GM12873 (cell line): ENCODE measurements around the gene LAGE3.

ENCODE experiments used
- TF ChIP-seq, protein P1 (sequence below): IDR thresholded peaks from 2 replicates; pipeline ENCODE4 v1.5.1; 2012; ENCODE audit warnings: low read depth, mild to moderate bottlenecking, moderate library complexity, low read length, control low read depth; ENCODE audit not compliant: insufficient read depth; ENCODE audit errors: missing control alignments

Gene LAGE3

DNA sequence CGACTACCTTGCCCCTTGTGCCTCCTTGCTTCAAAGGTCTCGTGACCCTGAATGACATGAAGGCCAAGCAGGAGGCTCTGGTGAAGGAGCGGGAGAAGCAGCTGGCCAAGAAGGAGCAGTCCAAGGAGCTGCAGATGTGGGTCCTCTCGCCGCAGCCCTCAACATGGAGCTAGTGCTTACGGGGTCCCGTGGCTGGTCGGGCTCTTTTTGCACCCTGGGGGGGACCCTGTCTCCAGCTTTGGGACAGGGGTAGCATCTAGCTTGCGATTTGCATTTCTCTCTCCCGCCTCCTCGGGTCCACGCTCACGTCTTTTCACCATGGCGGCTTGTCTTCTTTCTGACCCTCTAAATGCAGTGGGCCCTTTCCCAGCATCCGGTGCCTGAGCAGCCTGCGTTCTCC is 33.3 kb downstream of the LAGE3 start:
- TF ChIP-seq, protein P1, sequence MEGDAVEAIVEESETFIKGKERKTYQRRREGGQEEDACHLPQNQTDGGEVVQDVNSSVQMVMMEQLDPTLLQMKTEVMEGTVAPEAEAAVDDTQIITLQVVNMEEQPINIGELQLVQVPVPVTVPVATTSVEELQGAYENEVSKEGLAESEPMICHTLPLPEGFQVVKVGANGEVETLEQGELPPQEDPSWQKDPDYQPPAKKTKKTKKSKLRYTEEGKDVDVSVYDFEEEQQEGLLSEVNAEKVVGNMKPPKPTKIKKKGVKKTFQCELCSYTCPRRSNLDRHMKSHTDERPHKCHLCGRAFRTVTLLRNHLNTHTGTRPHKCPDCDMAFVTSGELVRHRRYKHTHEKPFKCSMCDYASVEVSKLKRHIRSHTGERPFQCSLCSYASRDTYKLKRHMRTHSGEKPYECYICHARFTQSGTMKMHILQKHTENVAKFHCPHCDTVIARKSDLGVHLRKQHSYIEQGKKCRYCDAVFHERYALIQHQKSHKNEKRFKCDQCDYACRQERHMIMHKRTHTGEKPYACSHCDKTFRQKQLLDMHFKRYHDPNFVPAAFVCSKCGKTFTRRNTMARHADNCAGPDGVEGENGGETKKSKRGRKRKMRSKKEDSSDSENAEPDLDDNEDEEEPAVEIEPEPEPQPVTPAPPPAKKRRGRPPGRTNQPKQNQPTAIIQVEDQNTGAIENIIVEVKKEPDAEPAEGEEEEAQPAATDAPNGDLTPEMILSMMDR, result no peak

DNA sequence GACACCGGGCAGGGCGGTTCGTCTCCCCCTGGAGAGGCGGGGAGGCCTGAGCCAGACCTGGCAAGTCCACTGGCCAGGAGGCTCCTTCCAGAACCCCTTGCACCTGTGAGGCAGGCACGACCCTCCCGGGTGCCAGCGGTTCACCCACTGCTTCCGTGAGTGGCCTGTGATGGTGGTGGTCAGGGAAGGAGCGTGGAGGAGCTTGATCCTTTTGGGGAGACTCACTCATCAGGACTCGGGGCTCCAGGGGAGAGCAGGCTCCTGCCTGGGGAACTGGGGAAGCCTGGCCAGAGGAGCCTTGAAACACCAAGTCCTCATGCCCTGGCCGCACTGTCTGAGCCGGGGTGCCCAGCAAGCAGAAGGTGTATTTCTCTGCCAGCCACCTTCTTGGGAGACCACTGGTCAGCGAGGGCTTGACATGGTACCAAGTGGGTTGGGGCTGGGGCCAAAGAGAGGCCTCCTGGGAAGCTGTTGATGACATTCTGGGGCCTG is 34.3 kb downstream of the LAGE3 start:
- TF ChIP-seq, protein P1, result no peak

DNA sequence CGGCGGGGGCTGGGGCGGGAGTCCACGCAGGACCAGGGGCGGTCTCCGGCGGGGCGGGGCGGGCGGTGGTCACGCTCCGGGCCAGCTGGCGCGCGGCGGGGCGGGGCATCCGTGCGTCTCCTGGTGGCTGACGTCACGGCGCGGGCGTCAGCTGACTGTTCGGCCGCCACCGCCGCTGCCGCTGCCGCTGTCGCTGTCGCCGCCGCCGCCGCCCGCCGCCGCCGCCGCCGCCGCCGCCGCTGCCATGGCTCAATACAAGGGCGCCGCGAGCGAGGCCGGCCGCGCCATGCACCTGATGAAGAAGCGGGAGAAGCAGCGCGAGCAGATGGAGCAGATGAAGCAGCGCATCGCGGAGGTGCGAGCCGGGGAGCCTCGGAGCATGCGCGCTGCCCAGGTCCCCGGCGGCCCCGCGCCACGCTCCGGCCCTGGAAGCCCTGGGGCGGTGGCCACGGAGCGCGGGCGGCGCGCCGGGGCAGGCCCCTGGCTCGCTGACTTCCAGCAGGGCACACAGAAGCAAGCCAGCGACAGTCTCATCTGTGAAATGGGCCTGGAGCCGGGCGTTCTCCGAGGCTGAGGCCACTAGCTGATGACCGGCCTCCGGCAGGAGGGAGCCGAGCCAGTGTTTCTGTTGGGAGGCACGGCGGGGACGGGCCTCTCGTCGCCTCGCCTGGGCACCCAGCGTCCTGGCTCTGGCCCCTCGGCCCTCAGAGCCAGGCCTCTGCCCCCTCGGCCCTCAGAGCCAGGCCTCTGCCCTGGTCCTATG is 34.9 kb downstream of the LAGE3 start, which contains the start of gene FAM50A:
Gene FAM50A (plus strand): TSS at position 150 of the 763 bp plus-strand sequence. CDS start 95 bp downstream, at position 245.
- TF ChIP-seq, protein P1, result peak; percentile 3

DNA sequence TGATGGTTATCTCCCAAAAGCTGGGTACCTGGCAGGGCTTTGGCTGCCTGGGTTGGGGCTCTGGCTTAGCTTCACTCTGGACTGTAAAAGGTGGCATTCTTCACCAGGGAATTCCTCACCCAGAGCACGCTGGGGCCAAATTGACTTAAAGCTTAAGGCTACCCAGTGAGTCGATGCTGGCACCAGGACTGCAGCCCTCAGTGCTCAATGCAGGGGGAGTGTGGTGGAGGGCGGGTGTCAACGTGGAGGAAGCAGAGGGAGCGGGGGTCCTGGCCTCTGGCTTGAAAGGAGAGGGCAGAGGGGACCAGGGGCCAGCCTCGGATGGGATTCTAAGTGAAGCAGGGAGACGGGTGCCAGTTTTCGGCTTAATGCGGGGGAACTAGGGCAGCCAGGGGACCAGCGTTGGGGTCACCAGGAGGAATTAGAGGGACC is 35.6 kb downstream of the LAGE3 start:
- TF ChIP-seq, protein P1, result no peak

DNA sequence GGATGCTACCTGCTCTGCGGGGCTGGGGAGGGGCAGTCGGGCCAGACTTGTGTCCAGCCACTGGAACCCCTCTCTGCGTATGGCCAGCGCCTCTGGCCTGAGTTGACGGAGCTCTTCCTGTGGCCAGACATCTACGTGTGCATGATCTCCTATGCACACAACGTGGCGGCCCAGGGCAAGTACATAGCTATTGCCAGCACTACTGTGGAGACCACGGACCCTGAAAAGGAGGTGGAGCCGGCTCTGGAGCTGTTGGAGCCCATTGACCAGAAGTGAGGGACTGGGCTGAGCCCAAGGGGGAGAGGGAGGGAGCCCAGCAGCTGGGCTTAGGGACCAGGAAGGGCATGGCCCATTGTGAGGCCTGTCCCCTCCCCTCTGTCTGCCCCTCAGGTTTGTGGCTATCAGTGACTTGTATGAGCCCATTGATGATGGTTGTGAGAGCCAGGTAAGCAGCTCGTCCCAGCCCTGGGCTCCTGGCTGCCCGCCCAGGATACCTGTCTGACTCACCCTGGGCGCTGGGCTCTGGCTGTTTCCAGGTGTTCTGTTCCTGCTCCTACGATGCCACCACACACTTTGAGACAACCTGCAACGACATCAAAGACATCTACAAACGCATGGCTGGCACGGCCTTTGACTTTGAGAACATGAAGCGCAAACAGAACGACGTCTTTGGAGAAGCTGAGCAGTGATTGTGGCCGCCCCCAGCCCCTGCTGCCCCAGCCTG is 36.9 kb downstream of the LAGE3 start:
- TF ChIP-seq, protein P1, result no peak

DNA sequence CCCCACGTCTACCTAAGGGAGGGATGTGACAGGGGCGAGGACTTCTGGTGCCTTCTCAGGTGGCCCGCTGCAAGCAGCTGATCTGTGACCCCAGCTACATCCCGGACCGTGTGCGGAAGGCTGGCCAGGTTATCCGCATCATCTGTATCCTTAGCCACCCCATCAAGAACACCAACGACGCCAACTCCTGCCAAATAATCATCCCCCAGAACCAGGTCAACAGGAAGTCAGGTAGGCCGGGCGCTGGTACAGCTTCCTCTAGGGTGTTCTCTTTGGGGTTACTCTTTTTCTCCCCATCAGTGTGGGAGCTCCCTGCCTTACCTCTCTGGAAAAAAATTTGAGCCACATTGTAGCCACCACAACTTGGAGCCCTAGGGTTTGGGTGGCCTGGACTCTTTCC is 37.5 kb downstream of the LAGE3 start:
- TF ChIP-seq, protein P1, result no peak
